22Rv1 (cell line): ENCODE data around the gene PDE10A.

Experiments
- CTCF ChIP-seq: fragments of 450-650 bp; IDR thresholded peaks from 2 replicates; pipeline ENCODE4 v1.5.1; 2017; ENCODE audit warnings: mild to moderate bottlenecking
- ZFX ChIP-seq: fragments of 450-650 bp; IDR thresholded peaks from 2 replicates; pipeline ENCODE4 v1.6.1; 2017; ENCODE audit warnings: antibody characterized with exemption, borderline replicate concordance

GRCh38 chr6:165657325-165657680 lies 5.7 kb downstream of the PDE10A start:
- TF ChIP-seq CTCF (no peak), ZFX (no peak)
